Small intestine (tissue), 7 donors: Measurements from ENCODE around the gene DEFB123. TPM values are rescaled to one million over a fixed set of nuclear protein-coding genes. Genes with fewer than 3 reads are reported as not detected.
"Not testable (repeated sequence)": the region's sequence is repeated elsewhere in the genome, so short reads cannot be mapped to it uniquely, and the experiment has no call there.

ENCODE experiments used
- DNase-seq, 2 donors: peaks; one replicate each; pipeline versions ENCODE4 v3.0.0 to v3.0.0-alpha.2; 2013
- FAIRE-seq: peaks from 2 replicates; lab custom pipeline; 2012; peaks lifted over from hg19 to GRCh38; lab: Jason Lieb, UNC
- H3K27ac ChIP-seq, 3 donors: one replicate each; pipeline ENCODE4 v1.5.1; 2013; ENCODE audit warnings: low read length in 2 of 3, mild to moderate bottlenecking in 2 of 3, control low read depth in 1 of 3, inconsistent platforms in 1 of 3, low read depth in 1 of 3, moderate library complexity in 1 of 3
- H3K27me3 ChIP-seq, 3 donors: one replicate each; pipeline ENCODE4 v1.6.1; 2013; ENCODE audit warnings: low read length in 3 of 3, inconsistent platforms in 1 of 3; ENCODE audit not compliant: control insufficient read depth in 3 of 3, insufficient read depth in 3 of 3
- H3K36me3 ChIP-seq, 3 donors: one replicate each; pipeline ENCODE4 v1.6.1; 2013; ENCODE audit warnings: low read length in 3 of 3, inconsistent platforms in 1 of 3, low read depth in 1 of 3, mild to moderate bottlenecking in 1 of 3, moderate library complexity in 1 of 3; ENCODE audit not compliant: control insufficient read depth in 3 of 3, insufficient read depth in 2 of 3
- H3K4me1 ChIP-seq, 3 donors: one replicate each; pipeline ENCODE4 v1.6.1; 2013; ENCODE audit warnings: low read length in 2 of 3, inconsistent platforms in 1 of 3, low read depth in 1 of 3, mild to moderate bottlenecking in 1 of 3, moderate library complexity in 1 of 3; ENCODE audit not compliant: control insufficient read depth in 3 of 3, insufficient read depth in 2 of 3
- H3K4me3 ChIP-seq, 3 donors: one replicate each; pipeline ENCODE4 v1.5.1; 2013; ENCODE audit warnings: low read length in 3 of 3, control low read depth in 1 of 3, inconsistent platforms in 1 of 3, low read depth in 1 of 3, mild to moderate bottlenecking in 1 of 3, moderate library complexity in 1 of 3
- H3K9me3 ChIP-seq, 2 donors: one replicate each; pipeline ENCODE4 v1.6.1; 2013; ENCODE audit warnings: low read depth in 1 of 2, low read length in 1 of 2; ENCODE audit not compliant: control insufficient read depth in 2 of 2, insufficient read depth in 1 of 2
- WGBS, 3 donors: extraction: QIAGEN DNeasy Blood & Tissue Kit; methylation state at CpG; one replicate each; pipeline ENCODE4 v1.1.7; 2013; 5-methylcytosine and 5-hydroxymethylcytosine counted together
- polyA plus RNA-seq, 4 donors: library from polyadenylated mRNA; stranded (reverse) in 3 of 4; unstranded in 1 of 4; fragments of 200-250 nt in 3 of 4; fragments of 120-200 nt in 1 of 4; gene quantifications; one replicate each; pipeline versions ENCODE4 v1.2.1 to v1.2.3, GENCODE V29; 2013
- donor health status: healthy with polysubstance abuse.
- donor health status: control.
- donor health status: control.
- donor health status: Bipolar disorder and iron deficiency.
- donor health status: healthy.

Gene DEFB123
- polyA plus RNA-seq, 4 donors, result not detected

- no peak for FAIRE-seq
- 91 to 96% (median 95%) methylated on average over 1 of the region's 1 CpG for WGBS, 3 donors
Measured at GRCh38 chr20:31454361-31454760, 13.9 kb downstream of the DEFB123 start.

DNA sequence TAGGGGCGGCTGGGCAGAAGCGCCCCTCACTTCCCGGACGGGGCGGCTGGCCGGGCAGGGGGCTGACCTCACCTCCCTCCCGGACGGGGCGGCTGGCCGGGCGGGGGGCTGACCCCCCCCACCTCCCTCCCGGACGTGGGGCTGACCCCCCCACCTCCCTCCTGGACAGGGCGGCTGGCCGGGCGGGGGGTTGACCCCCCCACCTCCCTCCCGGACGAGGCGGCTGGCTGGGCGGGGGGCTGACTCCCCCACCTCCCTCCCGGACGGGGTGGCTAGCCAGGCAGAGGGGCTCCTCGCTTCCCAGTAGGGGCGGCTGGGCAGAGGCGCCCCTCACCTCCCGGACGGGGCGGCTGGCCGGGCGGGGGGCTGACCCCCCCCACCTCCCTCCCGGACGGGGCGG lies 30.5 kb downstream of the DEFB123 start:
- not testable (repeated sequence) for H3K36me3 ChIP-seq, H3K4me1 ChIP-seq, FAIRE-seq, H3K27ac ChIP-seq, H3K9me3 ChIP-seq, DNase-seq, H3K4me3 ChIP-seq
- peaks cover 0 to 14% (median 0%) of the 10 kb centered on the region in 3 donors for H3K27me3 ChIP-seq
- WGBS, 3 donors, result 91% methylated on average over 23 of the region's 33 CpGs; no CpG with 5 or more reads in 2 of the 3 donors

More at GRCh38 chr20:31454361-31454760, 13.9 kb downstream of the DEFB123 start:
- DNase-seq, result no peak
- no peaks in the 10 kb centered on the region for H3K4me1 ChIP-seq
- no peaks in the 10 kb centered on the region for H3K36me3 ChIP-seq
- H3K27me3 ChIP-seq, result no peaks in the 10 kb centered on the region
- no peak overlapping the region for H3K4me3 ChIP-seq
- H3K27ac ChIP-seq, result no peak overlapping the region
- H3K9me3 ChIP-seq, result no peaks in the 10 kb centered on the region

DNA sequence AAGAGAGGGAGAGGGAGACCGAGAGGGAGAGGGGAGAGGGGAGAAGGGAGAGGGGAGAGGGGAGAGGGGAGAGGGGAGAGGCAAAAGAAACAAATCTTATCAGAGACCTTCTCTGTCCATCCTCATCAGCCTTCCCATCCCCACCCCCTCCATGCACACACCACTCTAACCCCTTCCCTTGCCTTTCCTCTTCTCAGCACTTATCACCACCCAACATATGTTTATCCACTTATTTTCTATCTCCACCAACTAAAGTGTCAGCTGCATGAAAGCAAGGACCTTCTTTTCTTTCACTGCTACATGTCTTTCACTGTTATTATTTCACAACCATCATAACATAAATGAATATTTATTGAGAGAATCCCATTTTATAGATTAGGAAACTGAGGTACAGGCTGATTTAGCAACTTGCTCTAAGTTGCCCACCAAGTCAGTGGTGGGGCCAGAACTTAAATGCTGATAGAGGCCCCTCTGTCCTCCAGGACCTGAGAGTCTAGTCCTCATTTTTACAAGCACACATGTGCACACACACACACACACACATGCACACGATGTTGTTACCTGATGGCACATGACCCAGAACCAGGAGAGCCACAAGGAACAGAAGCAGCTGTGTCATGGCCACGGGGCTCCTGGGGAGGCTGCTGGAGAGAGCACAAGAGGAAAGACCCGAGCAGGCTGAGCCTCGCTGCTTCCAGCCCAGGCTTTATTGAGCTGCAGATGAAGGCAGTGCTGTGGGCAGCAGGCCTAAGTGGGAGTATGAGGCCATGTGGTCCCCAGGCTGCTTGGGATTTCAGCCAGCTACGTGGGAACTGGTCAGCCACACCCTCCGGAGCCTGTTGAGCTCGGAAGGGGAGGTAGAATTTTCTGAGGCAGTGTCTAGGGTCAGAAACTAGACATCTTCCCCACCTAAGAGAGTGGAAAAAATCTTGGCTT lies 32.2 kb downstream of the DEFB123 start:
- H3K9me3 ChIP-seq, result no peaks in the 10 kb centered on the region
- no peak for DNase-seq

GRCh38 chr20:31473331-31474096 lies 33.1 kb downstream of the DEFB123 start:
- peaks cover 0 to 24% (median 0%) of the 10 kb centered on the region in 3 donors for H3K27me3 ChIP-seq
- DNase-seq (no peak), FAIRE-seq (no peak)
- H3K27ac ChIP-seq, result no peak overlapping the region
- WGBS, 3 donors, result 75 to 93% (median 86%) methylated on average over 5 of the region's 5 CpGs
- no peak overlapping the region for H3K4me3 ChIP-seq
- no peaks in the 10 kb centered on the region for H3K4me1 ChIP-seq
- no peaks in the 10 kb centered on the region for H3K36me3 ChIP-seq
- no peaks in the 10 kb centered on the region for H3K9me3 ChIP-seq

More for the DNA sequence above, 32.2 kb downstream of the DEFB123 start:
- Histone ChIP-seq H3K27me3 (peaks cover 0 to 24% (median 0%) of the 10 kb centered on the region in 3 donors), H3K4me3 (no peak overlapping the region), H3K27ac (no peak overlapping the region), H3K36me3 (no peaks in the 10 kb centered on the region), H3K4me1 (no peaks in the 10 kb centered on the region)
- no peak for FAIRE-seq
- WGBS, 3 donors, result 53 to 62% (median 58%) methylated on average over 7 of the region's 8 CpGs

DNA sequence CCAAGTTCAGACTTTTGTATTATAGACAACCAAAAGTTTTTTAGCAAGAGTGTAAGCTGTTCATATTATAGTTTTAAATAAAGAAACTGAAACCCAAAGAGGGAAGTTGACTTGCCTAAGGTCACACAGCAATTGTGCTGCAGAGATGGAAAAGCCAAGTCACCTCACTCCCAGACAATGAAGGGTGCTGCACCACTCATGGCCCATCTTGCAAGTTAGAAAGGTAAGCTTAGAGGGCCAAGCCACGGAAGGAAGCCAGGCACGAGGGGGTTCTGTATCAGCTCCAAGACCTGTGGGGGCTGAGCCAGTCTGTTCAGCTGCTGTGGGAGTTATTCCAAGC lies 33.6 kb downstream of the DEFB123 start:
- DNase-seq (no peak), FAIRE-seq (no peak)
- WGBS, 3 donors, result 49 to 62% (median 50%) methylated on average over 2 of the region's 2 CpGs
- Histone ChIP-seq H3K4me3 (no peak overlapping the region), H3K27me3 (peaks cover 0 to 24% (median 0%) of the 10 kb centered on the region in 3 donors), H3K4me1 (no peaks in the 10 kb centered on the region), H3K36me3 (no peaks in the 10 kb centered on the region), H3K9me3 (no peaks in the 10 kb centered on the region), H3K27ac (no peak overlapping the region)

GRCh38 chr20:31474758-31475427 lies 34.5 kb downstream of the DEFB123 start, which contains the start of the genes DEFB124 and REM1:
DEFB124 (minus strand) TSS chr20:31475127; CDS start chr20:31473013, 2,114 bp downstream.
REM1 (plus strand) TSS chr20:31475288; CDS start chr20:31476446, 1,158 bp downstream.
- no peak for DNase-seq
- Histone ChIP-seq H3K4me3 (peak within 1 kb of the TSS in 1 of 3 donors; percentile 40), H3K9me3 (no peaks in the 10 kb centered on the region), H3K27ac (peak within 1 kb of the TSS in 1 of 3 donors; percentile 47), H3K4me1 (no peaks in the 10 kb centered on the region), H3K27me3 (peaks cover 0 to 24% (median 0%) of the 10 kb centered on the region in 3 donors), H3K36me3 (no peaks in the 10 kb centered on the region)
- 4 to 13% (median 10%) methylated on average over 32 to 33 of the region's 33 CpGs for WGBS, 3 donors
- FAIRE-seq, result no peak

DNA sequence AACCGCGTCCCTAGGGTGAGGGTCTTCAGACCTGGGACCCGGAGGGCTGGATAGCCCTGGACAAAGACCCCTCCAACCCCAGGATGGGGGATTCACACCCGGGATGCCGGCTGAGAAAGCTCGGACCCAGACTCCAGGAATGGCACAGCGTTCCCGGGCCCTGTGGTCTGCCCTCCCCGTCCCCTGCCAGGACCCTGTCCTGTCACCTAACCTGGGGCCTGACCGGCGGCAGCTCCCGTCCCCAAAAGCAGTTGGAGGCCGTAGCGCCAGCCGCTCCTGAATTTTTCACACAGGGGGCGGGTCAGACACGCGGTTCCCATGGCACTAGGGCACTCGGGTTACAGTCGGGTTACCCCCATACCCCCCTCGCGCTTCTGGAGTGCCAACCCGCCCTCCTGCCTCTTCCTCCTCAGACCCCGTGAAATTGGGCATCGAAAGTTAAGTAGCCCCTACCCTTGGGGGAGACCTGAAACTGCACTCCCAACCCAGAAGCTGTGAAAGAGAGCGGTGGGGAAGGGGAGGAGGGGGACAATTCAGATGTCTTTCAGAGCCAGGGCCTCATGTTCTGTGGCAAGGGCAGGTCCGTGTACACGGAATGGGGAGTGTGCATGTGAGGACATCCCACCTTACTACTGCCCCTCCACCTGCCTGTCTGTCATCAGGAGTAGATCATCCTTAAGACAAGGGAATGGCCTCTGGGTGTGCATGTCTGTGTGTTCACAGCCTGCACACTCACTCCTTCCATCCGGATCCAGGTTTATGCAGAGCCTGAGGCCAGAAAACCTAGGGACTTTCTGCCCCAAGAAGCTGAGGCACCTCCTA lies 35.3 kb downstream of the DEFB123 start:
- H3K27ac ChIP-seq, result peak overlapping the region in 1 of 3 donors; percentile 47
- peak overlapping the region in 1 of 3 donors; percentile 40 for H3K4me3 ChIP-seq
- DNase-seq, result no peak
- no peaks in the 10 kb centered on the region for H3K36me3 ChIP-seq
- no peaks in the 10 kb centered on the region for H3K4me1 ChIP-seq
- H3K9me3 ChIP-seq, result no peaks in the 10 kb centered on the region
- 6 to 8% (median 7%) methylated on average over 25 to 29 of the region's 29 CpGs for WGBS, 3 donors
- no peak for FAIRE-seq
- peaks cover 0 to 24% (median 0%) of the 10 kb centered on the region in 3 donors for H3K27me3 ChIP-seq
